ENCODE data around the gene GTPBP4. TPM values are rescaled to one million over a fixed set of nuclear protein-coding genes. Genes with fewer than 3 reads are reported as not detected.

Gene GTPBP4
- total and polyA plus RNA-seq, 2 of the 8 experiments (the other 6 are each of a cell fraction or from before 2014, with no cell fraction given): 16.9 to 98.1 TPM

DNA sequence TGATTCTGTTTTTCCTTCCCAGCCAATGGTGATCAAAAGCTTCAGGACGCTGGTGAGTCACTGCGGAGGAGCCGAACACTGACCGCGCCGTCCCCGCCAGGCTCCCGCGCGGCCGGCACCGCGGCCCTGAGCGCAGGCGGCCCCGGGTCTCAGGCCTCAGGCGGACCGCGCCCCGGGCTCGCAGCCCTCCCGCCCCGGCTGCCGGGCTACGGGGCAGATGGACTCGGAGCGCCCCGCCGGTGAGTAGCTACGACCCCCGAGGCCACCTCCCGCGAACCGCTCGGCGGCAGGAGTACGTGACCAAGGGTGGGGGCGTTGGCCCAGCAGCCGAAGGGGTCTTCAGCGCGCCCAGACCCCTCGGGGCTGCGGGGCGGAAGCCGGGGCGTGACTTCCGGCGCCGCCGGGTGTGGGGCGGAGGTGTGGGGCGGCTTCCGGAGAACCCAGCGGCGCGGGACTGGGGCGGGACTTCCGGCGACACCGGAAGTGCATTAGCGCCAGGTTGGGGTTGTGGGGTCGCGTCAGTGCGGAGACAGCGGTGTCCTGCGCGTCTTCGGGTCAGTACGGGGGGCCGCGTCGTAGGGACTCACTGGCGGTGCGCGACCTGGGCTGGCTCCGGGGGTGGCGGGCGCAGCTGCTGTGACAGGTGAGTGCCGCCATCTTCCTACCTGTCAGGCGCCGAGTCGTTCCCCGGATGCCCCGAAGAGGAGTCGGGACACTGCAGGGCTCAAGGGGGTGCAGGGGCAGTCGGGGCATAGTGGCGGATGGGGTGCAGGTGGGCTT is 68.3 kb downstream of the GTPBP4 start, which contains the start of gene WDR37:
Gene WDR37 (plus strand): TSS at position 60 of the 780 bp plus-strand sequence. CDS start 15,771 bp downstream, outside the sequence.
- 0% methylated on average over 44 of the region's 87 CpGs; no CpG with 5 or more reads in 1 of the 2 experiments for WGBS, 2 experiments (ENCODE audit: extremely low coverage in 1 of 2, insufficient coverage in 1 of 2, insufficient read length in 1 of 2, insufficient replicate concordance in 2 of 2, low coverage in 1 of 2, low lambda C conversion rate in 2 of 2, missing lambda C conversion rate in 1 of 2)
- peaks cover 0 to 9% (median 3%) of the 10 kb centered on the region in 4 experiments; a peak in 3 of 7 replicates for H3K4me1 ChIP-seq (replicated peaks in 1 of 4; ENCODE audit: control insufficient read depth in 3 of 4, insufficient read depth in 4 of 4, low read length in 3 of 4)
- no peaks in the 10 kb centered on the region for H3K9me3 ChIP-seq (ENCODE audit: insufficient read depth in 2 of 2, low read depth in 1 of 2, low read length in 1 of 2)
- H4K20me1 ChIP-seq (replicated peaks in 1 of 2; ENCODE audit: control insufficient read depth in 1 of 2, insufficient read depth in 2 of 2, low read length in 2 of 2): peaks cover 0 to 10% of the 10 kb centered on the region in 2 experiments
- no peak within 1 kb of the TSS for H2BK20ac ChIP-seq (ENCODE audit: low read length)
- peak within 1 kb of the TSS; percentile 40 for H4K91ac ChIP-seq (replicated peaks; ENCODE audit: insufficient read length, low read length)
- peaks cover 10% of the 10 kb centered on the region; the same call in 1 of the 2 replicates for H3K79me1 ChIP-seq (ENCODE audit: low read depth, low read length)
- H2AFZ ChIP-seq (ENCODE audit: low read length): peak within 1 kb of the TSS; percentile 68
- peak within 1 kb of the TSS; percentile 73 to 85 for H3K4me2 ChIP-seq (ENCODE audit: insufficient read depth in 1 of 2, low read depth in 2 of 2, low read length in 2 of 2)
- DNase-seq (ENCODE audit: low read depth in 1 of 2, low spot score in 2 of 2) (peak; percentile 56 to 94), FAIRE-seq (no peak)
- no peak within 1 kb of the TSS; the same call in 1 of the 2 replicates for H2BK15ac ChIP-seq (ENCODE audit: low read length)
- H4K5ac ChIP-seq (ENCODE audit: insufficient read length, low read depth, low read length): peak within 1 kb of the TSS; percentile 54
- ChIA-PET CTCF (ENCODE audit: partially characterized antibody) (interaction anchor here (0.8 kb wide), 1 partner anchor 268 kb away, joined by 3 read pairs; no protein-coding TSS in a partner anchor), POLR2A (ENCODE audit: partially characterized antibody) (interaction anchor here (0.8 to 1.8 kb wide), 9 partner anchors 9 to 174 kb away, joined by 3 to 8 read pairs (median 3); partner anchors contain the start of gene GTPBP4)
- H3K18ac ChIP-seq (ENCODE audit: extremely low read depth, low read length): peak within 1 kb of the TSS; percentile 55; the same call in 1 of the 2 replicates
- H2AK5ac ChIP-seq (ENCODE audit: low read depth, low read length): no peak within 1 kb of the TSS
- H3K27me3 ChIP-seq (replicated peaks in 1 of 4; ENCODE audit: control insufficient read depth in 3 of 4, extremely low read depth in 1 of 4, insufficient read depth in 3 of 4, low read length in 3 of 4): no peaks in the 10 kb centered on the region
- H3K9ac ChIP-seq (replicated peaks in 1 of 4; ENCODE audit: extremely low read depth in 1 of 4, low read depth in 3 of 4, low read length in 3 of 4): peak within 1 kb of the TSS; percentile 83 to 93 (median 90)
- H2BK5ac ChIP-seq (ENCODE audit: low read depth, low read length): peak within 1 kb of the TSS; percentile 54
- no peak within 1 kb of the TSS for H2BK120ac ChIP-seq (replicated peaks; ENCODE audit: low read depth, low read length)
- H3K27ac ChIP-seq (ENCODE audit: low read depth, low read length): peak within 1 kb of the TSS; percentile 83
- peaks cover 6 to 87% of the 10 kb centered on the region in 2 experiments; a peak in 3 of 4 replicates for H3K79me2 ChIP-seq (ENCODE audit: control insufficient read depth in 1 of 2, insufficient read depth in 2 of 2, low read length in 2 of 2)
- H3K56ac ChIP-seq (replicated peaks; ENCODE audit: insufficient read length, low read depth, low read length): peak within 1 kb of the TSS; percentile 63
- H2BK12ac ChIP-seq (ENCODE audit: low read depth, low read length): no peak within 1 kb of the TSS
- no peak within 1 kb of the TSS for H3K23ac ChIP-seq (ENCODE audit: insufficient read length)
- no peaks in the 10 kb centered on the region; the same call in 1 of the 2 replicates for H3K23me2 ChIP-seq (ENCODE audit: low read depth, low read length)
- peak within 1 kb of the TSS; percentile 81 for H4K8ac ChIP-seq (ENCODE audit: extremely low read depth, insufficient read depth, low read length)
- peak within 1 kb of the TSS; percentile 86 to 97 (median 93) for H3K4me3 ChIP-seq (ENCODE audit: extremely low read depth in 1 of 4, insufficient read depth in 2 of 4, low read depth in 3 of 4, low read length in 4 of 4)
- peak within 1 kb of the TSS; percentile 50 for H3K4ac ChIP-seq (replicated peaks; ENCODE audit: insufficient read length, low read depth, low read length)
- no peak within 1 kb of the TSS for H3K14ac ChIP-seq (ENCODE audit: insufficient read length)
- peaks cover 0 to 18% (median 2%) of the 10 kb centered on the region in 4 experiments; a peak in 3 of 8 replicates for H3K36me3 ChIP-seq (ENCODE audit: control insufficient read depth in 2 of 4, insufficient read depth in 4 of 4, low read length in 3 of 4)
- TF ChIP-seq SAP30 (IDR thresholded peaks at IDR 0.05; ENCODE audit: insufficient read depth, insufficient replicate concordance, low read length) (no peak), JUN (IDR thresholded peaks at IDR 0.05; ENCODE audit: low read depth, low read length) (no peak), TCF12 (IDR thresholded peaks at IDR 0.05; ENCODE audit: low read depth, low read length) (no peak), HDAC6 (IDR thresholded peaks at IDR 0.05; ENCODE audit: low read depth, low read length) (no peak), RNF2 (IDR thresholded peaks at IDR 0.05; ENCODE audit: borderline replicate concordance, low read depth, low read length, missing control alignments, poor library complexity, severe bottlenecking) (no peak), BACH1 (IDR thresholded peaks at IDR 0.05; ENCODE audit: low read length) (no peak), POU5F1 (IDR thresholded peaks at IDR 0.05; ENCODE audit: low read depth, low read length) (no peak), PHF8 (conservative IDR thresholded peaks at IDR 0.05; ENCODE audit: low read depth, low read length) (peak; percentile 90), YY1 (IDR thresholded peaks at IDR 0.05; ENCODE audit: low read depth, low read length) (peak; percentile 83; the same call in 1 of the 2 replicates)
- TF ChIP-seq, protein P1, sequence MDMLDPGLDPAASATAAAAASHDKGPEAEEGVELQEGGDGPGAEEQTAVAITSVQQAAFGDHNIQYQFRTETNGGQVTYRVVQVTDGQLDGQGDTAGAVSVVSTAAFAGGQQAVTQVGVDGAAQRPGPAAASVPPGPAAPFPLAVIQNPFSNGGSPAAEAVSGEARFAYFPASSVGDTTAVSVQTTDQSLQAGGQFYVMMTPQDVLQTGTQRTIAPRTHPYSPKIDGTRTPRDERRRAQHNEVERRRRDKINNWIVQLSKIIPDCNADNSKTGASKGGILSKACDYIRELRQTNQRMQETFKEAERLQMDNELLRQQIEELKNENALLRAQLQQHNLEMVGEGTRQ (IDR thresholded peaks at IDR 0.05; ENCODE audit: low read length): no peak

Data from H1 (cell line).